GM12801 (cell line): Measurements from ENCODE around the gene TAF1C.

Experiments
- CTCF ChIP-seq: IDR thresholded peaks from one replicate; pipeline ENCODE4 v1.5.1; 2011; ENCODE audit warnings: control low read depth; ENCODE audit not compliant: insufficient read length; ENCODE audit errors: extremely low read depth

The TAF1C gene

GRCh38 chr16:84176192-84177053 is 10.4 kb downstream of the TAF1C start:
- no peak for TF ChIP-seq CTCF

- TF ChIP-seq CTCF, result peak; percentile 39
These were observed 11.3 kb downstream of the TAF1C start for GRCh38 chr16:84175350-84176081.

GRCh38 chr16:84174396-84174795 is 12.5 kb downstream of the TAF1C start:
- TF ChIP-seq CTCF, result no peak

DNA sequence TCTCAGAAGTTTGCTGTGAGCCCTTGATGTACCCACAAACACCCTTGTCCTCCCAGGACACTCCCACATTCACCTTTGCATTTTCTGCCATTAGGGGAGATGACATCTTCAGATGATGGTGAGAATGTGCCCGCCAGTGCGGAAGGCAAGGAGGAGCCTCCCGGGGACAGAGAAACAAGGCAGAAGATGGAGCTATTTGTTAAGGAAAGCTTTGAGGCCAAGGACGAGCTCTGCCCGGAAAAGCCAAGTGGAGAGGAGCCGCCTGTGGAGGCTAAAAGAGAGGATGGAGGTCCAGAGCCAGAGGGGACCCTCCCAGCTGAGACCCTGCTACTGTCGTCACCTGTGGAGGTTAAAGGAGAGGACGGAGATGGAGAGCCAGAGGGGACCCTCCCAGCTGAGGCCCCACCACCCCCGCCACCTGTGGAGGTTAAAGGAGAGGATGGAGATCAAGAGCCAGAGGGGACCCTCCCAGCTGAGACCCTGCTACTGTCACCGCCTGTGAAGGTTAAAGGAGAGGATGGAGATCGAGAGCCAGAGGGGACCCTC is 17.0 kb downstream of the TAF1C start:
- no peak for TF ChIP-seq CTCF

- no peak for TF ChIP-seq CTCF
These were observed 19.8 kb downstream of the TAF1C start for GRCh38 chr16:84166796-84167695.

DNA sequence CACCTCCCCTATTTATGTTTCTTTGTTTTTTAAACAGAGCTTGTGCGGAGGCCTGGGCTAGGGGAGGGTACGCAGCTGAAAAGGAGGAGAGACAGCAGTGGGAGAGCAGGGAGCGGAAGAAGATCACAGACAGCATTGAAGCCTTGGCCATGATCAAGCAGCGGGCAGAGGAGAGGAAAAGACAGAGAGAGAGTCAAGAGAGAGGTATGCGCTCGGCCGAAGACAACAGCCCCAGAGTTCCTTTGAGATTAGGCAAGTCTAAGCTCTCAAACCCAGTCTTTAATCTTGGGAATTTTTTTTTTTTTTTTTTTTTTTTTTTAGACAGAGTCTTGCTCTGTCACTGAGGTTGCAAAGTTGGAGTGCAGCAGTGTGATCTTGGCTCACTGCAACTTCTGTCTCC is 21.1 kb downstream of the TAF1C start:
- TF ChIP-seq CTCF, result no peak

GRCh38 chr16:84161801-84162200 is 25.1 kb downstream of the TAF1C start:
- TF ChIP-seq CTCF, result no peak
